ENCODE results near the gene CLMN. TPM values are rescaled to one million over a fixed set of nuclear protein-coding genes. Genes with fewer than 3 reads are reported as not detected.

Gene CLMN
- total RNA-seq, 1 donor from 2014 or later = 1.0 TPM

GRCh38 chr14:95229749-95230148, 90.0 kb downstream of the CLMN start:
- no peaks in the 10 kb centered on the region for H3K9me3 Mint-ChIP-seq
- no peak overlapping the region for H3K27ac Mint-ChIP-seq
- intact Hi-C loops (cut with micrococcal nuclease) = loop anchor here (10.0 kb wide), 1 partner anchor 135 kb away; no protein-coding TSS in a partner anchor
- no peaks in the 10 kb centered on the region for H3K36me3 Mint-ChIP-seq (ENCODE audit: low read depth)
- no peak for DNase-seq
- H3K4me1 Mint-ChIP-seq = no peaks in the 10 kb centered on the region
- no peak overlapping the region for H3K4me3 Mint-ChIP-seq
- peaks cover 7% of the 10 kb centered on the region for H3K27me3 Mint-ChIP-seq

GRCh38 chr14:95228240-95228639, 91.5 kb downstream of the CLMN start:
- intact Hi-C loops (cut with micrococcal nuclease) = no loop called here
- Mint-ChIP-seq H3K27me3 (peaks cover 7% of the 10 kb centered on the region), H3K4me1 (no peaks in the 10 kb centered on the region), H3K27ac (no peak overlapping the region), H3K36me3 (ENCODE audit: low read depth) (no peaks in the 10 kb centered on the region), H3K9me3 (no peaks in the 10 kb centered on the region), H3K4me3 (no peak overlapping the region)
- no peak for DNase-seq

- H3K36me3 Mint-ChIP-seq (ENCODE audit: low read depth) = no peaks in the 10 kb centered on the region
- no peaks in the 10 kb centered on the region for H3K4me1 Mint-ChIP-seq
- H3K4me3 Mint-ChIP-seq = no peak overlapping the region
- intact Hi-C loops (cut with micrococcal nuclease) = no loop called here
- H3K9me3 Mint-ChIP-seq = no peaks in the 10 kb centered on the region
- no peak for DNase-seq
- H3K27ac Mint-ChIP-seq = no peak overlapping the region
- peaks cover 6% of the 10 kb centered on the region for H3K27me3 Mint-ChIP-seq
Measured at GRCh38 chr14:95227279-95227860, 92.3 kb downstream of the CLMN start.

GRCh38 chr14:95226801-95227200, 92.9 kb downstream of the CLMN start:
- H3K4me1 Mint-ChIP-seq = no peaks in the 10 kb centered on the region
- H3K4me3 Mint-ChIP-seq = no peak overlapping the region
- no peaks in the 10 kb centered on the region for H3K36me3 Mint-ChIP-seq (ENCODE audit: low read depth)
- peaks cover 5% of the 10 kb centered on the region for H3K27me3 Mint-ChIP-seq
- H3K27ac Mint-ChIP-seq = no peak overlapping the region
- no peak for DNase-seq
- intact Hi-C loops (cut with micrococcal nuclease) = no loop called here
- H3K9me3 Mint-ChIP-seq = no peaks in the 10 kb centered on the region

GRCh38 chr14:95225251-95225887, 94.3 kb downstream of the CLMN start:
- Mint-ChIP-seq H3K27me3 (peaks cover 5% of the 10 kb centered on the region), H3K27ac (no peak overlapping the region), H3K4me3 (no peak overlapping the region), H3K4me1 (no peaks in the 10 kb centered on the region), H3K36me3 (ENCODE audit: low read depth) (no peaks in the 10 kb centered on the region), H3K9me3 (no peaks in the 10 kb centered on the region)
- intact Hi-C loops (cut with micrococcal nuclease) = no loop called here
- no peak for DNase-seq

- intact Hi-C loops (cut with micrococcal nuclease) = no loop called here
- Mint-ChIP-seq H3K4me1 (no peaks in the 10 kb centered on the region), H3K27ac (no peak overlapping the region), H3K4me3 (no peak overlapping the region), H3K9me3 (no peaks in the 10 kb centered on the region), H3K36me3 (ENCODE audit: low read depth) (no peaks in the 10 kb centered on the region), H3K27me3 (no peaks in the 10 kb centered on the region)
- no peak for DNase-seq
Measured at GRCh38 chr14:95222870-95223398, 96.8 kb downstream of the CLMN start.

GRCh38 chr14:95222151-95222631, 97.5 kb downstream of the CLMN start:
- no peak for DNase-seq
- H3K36me3 Mint-ChIP-seq (ENCODE audit: low read depth) = no peaks in the 10 kb centered on the region
- H3K27me3 Mint-ChIP-seq = no peaks in the 10 kb centered on the region
- no peaks in the 10 kb centered on the region for H3K9me3 Mint-ChIP-seq
- H3K4me3 Mint-ChIP-seq = no peak overlapping the region
- no peaks in the 10 kb centered on the region for H3K4me1 Mint-ChIP-seq
- no peak overlapping the region for H3K27ac Mint-ChIP-seq
- intact Hi-C loops (cut with micrococcal nuclease) = no loop called here

- no peak overlapping the region for H3K4me3 Mint-ChIP-seq
- H3K9me3 Mint-ChIP-seq = no peaks in the 10 kb centered on the region
- H3K4me1 Mint-ChIP-seq = no peaks in the 10 kb centered on the region
- no peak overlapping the region for H3K27ac Mint-ChIP-seq
- intact Hi-C loops (cut with micrococcal nuclease) = no loop called here
- no peaks in the 10 kb centered on the region for H3K27me3 Mint-ChIP-seq
- no peaks in the 10 kb centered on the region for H3K36me3 Mint-ChIP-seq (ENCODE audit: low read depth)
- no peak for DNase-seq
Measured at GRCh38 chr14:95221531-95221930, 98.2 kb downstream of the CLMN start.

- Mint-ChIP-seq H3K36me3 (ENCODE audit: low read depth) (no peaks in the 10 kb centered on the region), H3K27me3 (no peaks in the 10 kb centered on the region), H3K27ac (no peak overlapping the region), H3K4me1 (no peaks in the 10 kb centered on the region), H3K4me3 (no peak overlapping the region), H3K9me3 (no peaks in the 10 kb centered on the region)
- DNase-seq = no peak
- intact Hi-C loops (cut with micrococcal nuclease) = no loop called here
Measured at GRCh38 chr14:95220663-95221231, 99.0 kb downstream of the CLMN start.

- intact Hi-C loops (cut with micrococcal nuclease) = no loop called here
- no peaks in the 10 kb centered on the region for H3K36me3 Mint-ChIP-seq (ENCODE audit: low read depth)
- no peaks in the 10 kb centered on the region for H3K9me3 Mint-ChIP-seq
- no peak for DNase-seq
- no peaks in the 10 kb centered on the region for H3K27me3 Mint-ChIP-seq
- no peaks in the 10 kb centered on the region for H3K4me1 Mint-ChIP-seq
- no peak overlapping the region for H3K27ac Mint-ChIP-seq
- no peak overlapping the region for H3K4me3 Mint-ChIP-seq
Measured at GRCh38 chr14:95218472-95219193, 101.1 kb downstream of the CLMN start.

GRCh38 chr14:95218006-95218405, 101.7 kb downstream of the CLMN start:
- DNase-seq = no peak
- intact Hi-C loops (cut with micrococcal nuclease) = no loop called here
- H3K27ac Mint-ChIP-seq = no peak overlapping the region
- H3K27me3 Mint-ChIP-seq = no peaks in the 10 kb centered on the region
- no peaks in the 10 kb centered on the region for H3K36me3 Mint-ChIP-seq (ENCODE audit: low read depth)
- no peaks in the 10 kb centered on the region for H3K9me3 Mint-ChIP-seq
- H3K4me1 Mint-ChIP-seq = no peaks in the 10 kb centered on the region
- H3K4me3 Mint-ChIP-seq = no peak overlapping the region

GRCh38 chr14:95217391-95217900, 102.3 kb downstream of the CLMN start:
- no peaks in the 10 kb centered on the region for H3K36me3 Mint-ChIP-seq (ENCODE audit: low read depth)
- intact Hi-C loops (cut with micrococcal nuclease) = no loop called here
- no peaks in the 10 kb centered on the region for H3K27me3 Mint-ChIP-seq
- H3K9me3 Mint-ChIP-seq = no peaks in the 10 kb centered on the region
- no peak overlapping the region for H3K27ac Mint-ChIP-seq
- no peak for DNase-seq
- H3K4me3 Mint-ChIP-seq = no peak overlapping the region
- H3K4me1 Mint-ChIP-seq = no peaks in the 10 kb centered on the region

- Mint-ChIP-seq H3K36me3 (ENCODE audit: low read depth) (no peaks in the 10 kb centered on the region), H3K27me3 (no peaks in the 10 kb centered on the region), H3K9me3 (no peaks in the 10 kb centered on the region), H3K4me1 (no peaks in the 10 kb centered on the region), H3K27ac (no peak overlapping the region), H3K4me3 (no peak overlapping the region)
- no peak for DNase-seq
- intact Hi-C loops (cut with micrococcal nuclease) = no loop called here
Measured at GRCh38 chr14:95216008-95216407, 103.7 kb downstream of the CLMN start.

All from activated CD4-positive, alpha-beta T cell treated with anti-CD3 and anti-CD28 coated beads, Interleukin-2, amount 10 ng/mL, durations not matched to agents 24 days and 14 days (primary cell).